NCI-H2081 treated with DMSO at 0.1 percent for 48 hours (cell line): ENCODE results near the gene MYL3.
A peak's percentile ranks its signal among the peaks of the same experiment; 100 is the strongest.
"Not testable (repeated sequence)": the region's sequence is repeated elsewhere in the genome, so short reads cannot be mapped to it uniquely, and the experiment has no call there.

ENCODE experiments used
- DNase-seq: peaks from one replicate; lab custom pipeline; 2025; lab: John Stamatoyannopoulos, UW

Gene MYL3

DNA sequence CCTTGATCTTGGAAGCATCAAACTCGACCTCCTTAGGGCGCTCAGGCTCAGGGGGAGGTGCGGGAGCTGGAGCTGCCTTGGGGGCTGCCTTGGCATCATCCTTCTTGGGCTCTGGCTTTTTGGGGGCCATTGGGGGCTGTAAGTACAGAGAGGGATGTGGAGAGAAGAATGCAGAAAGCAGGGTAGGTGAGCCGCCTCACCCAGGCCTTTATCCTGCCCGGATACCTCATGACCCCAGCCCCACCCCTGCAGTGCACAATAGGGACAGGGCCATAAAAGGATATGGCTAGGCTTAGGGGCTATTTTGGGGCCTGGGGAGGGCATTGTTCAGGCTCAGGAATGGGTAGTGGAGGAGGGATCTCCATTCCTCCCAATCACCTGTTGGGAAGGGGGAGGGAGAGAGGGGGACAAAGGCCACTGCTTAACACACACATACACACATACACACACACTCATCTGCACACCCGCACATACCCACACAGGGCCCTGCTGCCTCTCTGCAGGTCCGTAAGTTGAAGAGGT, at the start of gene MYL3:
Gene MYL3 (minus strand): TSS at position 184 of the 522 bp plus-strand sequence. CDS start 54 bp downstream, at position 130.
- DNase-seq = no peak

DNA sequence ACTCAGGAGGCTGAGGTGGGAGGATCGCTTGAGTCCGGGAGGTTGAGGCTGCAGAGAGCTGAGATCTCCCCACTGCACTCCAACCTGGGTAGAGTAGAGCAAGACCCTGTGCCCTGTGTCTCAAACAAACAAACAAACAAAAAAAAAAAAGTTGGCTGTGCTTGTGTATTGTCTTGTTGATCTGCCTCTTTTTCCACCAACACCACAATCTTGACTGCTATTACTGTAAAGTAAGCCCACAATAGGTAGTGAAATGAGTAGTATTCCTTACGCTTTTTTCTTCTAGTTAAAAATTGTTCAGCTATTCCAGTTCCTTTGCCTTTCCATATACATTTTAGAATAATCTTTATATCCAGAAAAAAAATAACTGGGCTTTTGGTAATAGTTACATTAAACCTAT, 49.7 kb upstream of the MYL3 start:
- DNase-seq = no peak

DNA sequence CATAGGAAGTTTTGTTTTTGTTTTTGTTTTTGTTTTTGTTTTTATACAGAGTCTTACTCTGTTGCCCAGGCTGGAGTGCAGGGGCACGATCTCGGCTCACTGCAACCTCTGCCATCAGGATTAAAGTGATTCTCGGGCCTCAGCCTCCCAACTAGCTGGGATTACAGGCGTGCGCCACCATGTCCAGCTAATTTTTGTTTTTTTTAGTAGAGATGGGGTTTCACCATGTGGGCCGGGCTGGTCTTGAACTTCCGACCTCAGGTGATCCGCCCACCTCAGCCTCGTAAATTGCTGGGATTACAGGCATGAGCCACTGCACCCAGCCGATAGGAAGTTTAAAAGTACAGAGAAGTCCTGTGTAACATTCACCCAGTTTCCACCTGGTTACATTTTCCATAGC, 47.7 kb upstream of the MYL3 start:
- not testable (repeated sequence) for DNase-seq

DNA sequence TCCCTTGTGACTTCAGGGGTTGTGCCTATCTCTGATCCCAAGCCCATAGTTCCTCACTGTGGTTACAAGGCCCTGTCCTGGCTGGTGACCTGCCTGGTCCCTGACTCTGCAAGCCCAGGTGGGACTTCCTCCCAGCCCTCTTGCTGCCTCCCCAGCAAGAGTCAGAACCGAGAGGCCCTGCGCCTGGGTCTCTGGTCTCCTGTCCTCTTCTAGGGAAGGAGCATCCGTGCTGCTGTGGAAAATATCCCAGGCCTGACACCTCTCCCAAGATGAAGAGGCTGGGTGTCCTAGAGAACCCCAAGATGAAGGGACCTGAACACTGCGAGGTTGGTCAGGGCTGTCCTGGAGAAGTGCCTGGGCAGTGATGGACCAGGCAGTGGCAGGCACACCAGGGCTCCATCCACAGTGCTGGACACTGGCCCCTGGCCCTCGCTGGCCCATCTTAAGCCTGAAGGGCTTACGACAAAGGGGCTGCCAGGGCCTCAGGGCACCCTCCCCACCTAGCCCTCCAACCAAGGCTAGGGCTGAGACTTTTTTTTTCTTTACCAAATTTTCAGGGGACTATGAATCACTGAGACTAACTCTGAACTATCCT, 47.0 kb upstream of the MYL3 start:
- no peak for DNase-seq

DNA sequence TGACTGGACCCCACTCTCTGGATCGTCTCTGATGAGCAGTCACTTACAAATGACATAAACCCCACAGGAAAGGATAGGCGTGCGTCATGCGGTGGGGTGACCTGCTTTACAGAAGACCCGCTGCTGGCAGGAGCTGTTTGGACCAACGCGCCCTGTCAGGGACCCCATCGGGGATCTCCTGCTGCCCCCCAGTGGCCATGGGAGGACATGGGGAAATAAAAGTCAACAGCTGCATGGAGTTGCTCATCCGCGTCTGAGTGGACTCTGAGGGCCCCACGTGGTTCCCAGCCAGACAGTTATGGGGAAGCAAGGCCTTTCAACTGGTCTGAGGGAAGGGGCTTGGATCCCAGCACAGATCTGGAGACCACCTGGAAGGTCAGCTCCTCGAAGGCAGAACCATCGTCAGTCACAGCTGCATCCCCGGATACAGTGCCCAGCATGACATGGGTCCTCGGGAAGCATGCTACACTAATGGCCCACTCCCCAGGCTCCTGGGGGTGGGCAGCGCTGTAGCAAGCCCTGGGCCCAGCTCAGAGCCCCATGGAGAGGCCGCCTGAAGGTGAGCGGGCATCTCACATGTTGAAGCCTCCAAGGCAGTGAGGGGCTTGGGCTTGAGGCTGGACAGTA, 46.4 kb upstream of the MYL3 start:
- DNase-seq = peak; percentile 11

DNA sequence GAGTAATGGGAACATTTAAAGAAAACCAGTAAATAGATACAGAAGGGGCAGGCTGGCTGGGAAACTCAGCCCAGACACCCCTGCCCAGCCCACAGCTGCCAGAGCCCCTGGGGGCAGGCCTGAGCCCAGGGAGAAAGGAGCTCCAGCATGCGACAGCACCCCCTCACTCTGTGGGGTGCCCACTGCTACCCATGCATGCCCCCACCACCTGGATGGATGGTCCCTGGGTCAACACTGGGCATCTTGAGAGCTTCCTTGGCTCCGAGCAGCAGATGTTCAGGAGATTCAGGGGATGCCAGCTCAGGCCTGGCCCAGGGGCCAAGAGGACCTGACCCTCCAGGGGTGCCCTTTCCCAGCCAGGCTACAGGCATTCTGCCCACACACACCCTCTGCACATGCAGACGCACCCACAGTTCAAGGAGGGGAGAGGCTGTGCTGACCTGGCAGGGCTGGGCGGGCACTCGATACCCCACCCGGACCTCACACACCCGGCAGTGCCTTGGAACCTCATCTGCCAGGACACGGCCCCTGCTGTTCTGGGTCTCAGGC, 45.8 kb upstream of the MYL3 start:
- no peak for DNase-seq

DNA sequence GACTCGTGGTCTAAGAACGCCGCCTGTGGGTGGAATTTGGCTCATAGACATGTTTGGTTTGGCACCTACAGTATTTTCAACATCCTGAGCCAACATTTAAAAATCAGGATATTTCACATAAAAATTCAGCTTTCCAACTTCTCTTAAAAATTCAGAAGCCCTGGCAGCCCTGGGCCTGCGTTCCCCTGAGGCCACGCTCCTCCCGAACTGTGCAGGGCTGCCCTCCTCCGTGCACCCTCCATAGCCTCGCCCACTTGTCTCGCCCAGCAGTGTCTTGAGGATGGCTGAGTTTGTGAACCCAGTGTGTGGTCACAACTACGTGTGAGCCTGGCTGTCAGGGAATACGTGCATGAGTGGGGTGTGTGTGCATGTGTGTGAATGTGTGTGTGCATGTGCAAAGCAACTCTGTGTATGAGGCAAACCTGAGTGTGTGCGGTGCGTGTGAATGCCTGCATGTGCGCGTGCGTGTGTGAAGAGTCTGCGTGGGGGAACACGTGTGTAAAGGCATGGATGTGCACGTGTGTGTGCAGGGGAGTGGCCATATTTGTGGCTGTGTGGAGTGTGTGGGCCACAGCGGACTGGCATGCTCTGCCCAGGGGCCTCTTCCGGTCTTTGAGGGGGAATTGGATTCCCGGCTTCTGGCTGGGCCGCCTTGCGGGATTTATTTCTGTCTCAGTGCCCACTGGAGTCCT, 45.2 kb upstream of the MYL3 start:
- DNase-seq = no peak

DNA sequence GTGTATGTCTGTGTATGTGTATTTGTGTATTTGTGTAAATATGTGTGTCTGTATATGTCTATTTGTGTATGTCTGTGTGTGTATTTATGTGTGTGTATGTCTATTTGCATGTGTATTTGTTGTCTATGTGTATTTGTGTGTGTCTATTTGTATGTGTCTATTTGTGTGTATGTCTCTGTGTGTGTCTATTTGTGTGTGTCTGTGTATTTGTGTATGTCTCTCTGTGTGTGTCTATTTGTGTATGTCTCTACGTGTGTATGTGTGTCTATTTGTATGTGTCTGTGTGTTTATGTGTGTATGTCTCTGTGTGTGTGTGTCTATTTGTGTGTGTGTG, 44.7 kb upstream of the MYL3 start:
- DNase-seq = no peak

DNA sequence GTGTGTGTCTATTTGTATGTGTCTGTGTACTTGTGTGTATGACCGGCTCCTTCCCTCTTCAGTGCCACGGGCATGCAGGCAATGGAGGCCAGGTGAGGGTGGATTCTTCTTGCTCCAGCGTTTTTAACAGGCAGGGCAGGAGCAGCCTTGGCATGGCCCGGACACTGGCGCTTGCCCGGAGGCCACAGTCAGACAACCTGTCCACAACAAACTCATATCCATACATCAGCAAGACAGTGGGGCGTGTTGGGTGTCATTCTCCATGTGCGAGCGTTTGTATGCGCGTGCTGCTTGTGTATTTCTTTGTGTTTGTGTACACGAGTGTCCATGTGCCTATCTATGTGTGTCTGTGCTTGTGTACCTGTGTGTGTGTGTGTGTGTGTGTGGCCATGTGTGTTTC, 44.0 kb upstream of the MYL3 start:
- no peak for DNase-seq

DNA sequence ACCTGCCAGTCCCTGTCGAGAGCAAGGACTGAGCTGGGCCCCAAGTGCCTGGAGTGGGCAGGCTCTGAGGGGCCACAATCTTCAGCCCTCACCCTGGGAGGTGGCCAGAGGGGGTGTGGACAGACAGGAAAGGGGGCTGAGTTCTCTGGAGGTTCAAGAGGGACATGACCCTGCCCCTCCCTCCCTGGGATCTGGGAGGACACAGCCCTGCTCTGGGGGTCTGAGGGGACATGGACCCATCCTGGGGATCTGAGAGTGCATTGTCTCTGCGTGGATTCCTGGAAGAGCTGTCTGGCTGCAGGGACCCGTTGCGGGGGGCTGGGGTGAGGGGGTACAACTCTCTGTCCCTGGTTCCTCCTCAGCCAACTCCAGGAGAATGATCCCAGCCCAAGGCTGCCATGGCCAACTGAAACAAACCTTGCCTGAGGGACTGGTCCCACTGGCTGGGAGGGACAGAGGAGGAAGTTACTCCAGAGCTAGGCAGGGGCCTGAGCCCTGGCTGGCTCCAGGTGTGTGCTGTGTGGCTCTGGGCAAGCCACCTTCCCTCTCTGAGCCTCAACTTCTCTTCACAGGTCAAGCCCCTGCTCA, 43.3 kb upstream of the MYL3 start:
- no peak for DNase-seq

DNA sequence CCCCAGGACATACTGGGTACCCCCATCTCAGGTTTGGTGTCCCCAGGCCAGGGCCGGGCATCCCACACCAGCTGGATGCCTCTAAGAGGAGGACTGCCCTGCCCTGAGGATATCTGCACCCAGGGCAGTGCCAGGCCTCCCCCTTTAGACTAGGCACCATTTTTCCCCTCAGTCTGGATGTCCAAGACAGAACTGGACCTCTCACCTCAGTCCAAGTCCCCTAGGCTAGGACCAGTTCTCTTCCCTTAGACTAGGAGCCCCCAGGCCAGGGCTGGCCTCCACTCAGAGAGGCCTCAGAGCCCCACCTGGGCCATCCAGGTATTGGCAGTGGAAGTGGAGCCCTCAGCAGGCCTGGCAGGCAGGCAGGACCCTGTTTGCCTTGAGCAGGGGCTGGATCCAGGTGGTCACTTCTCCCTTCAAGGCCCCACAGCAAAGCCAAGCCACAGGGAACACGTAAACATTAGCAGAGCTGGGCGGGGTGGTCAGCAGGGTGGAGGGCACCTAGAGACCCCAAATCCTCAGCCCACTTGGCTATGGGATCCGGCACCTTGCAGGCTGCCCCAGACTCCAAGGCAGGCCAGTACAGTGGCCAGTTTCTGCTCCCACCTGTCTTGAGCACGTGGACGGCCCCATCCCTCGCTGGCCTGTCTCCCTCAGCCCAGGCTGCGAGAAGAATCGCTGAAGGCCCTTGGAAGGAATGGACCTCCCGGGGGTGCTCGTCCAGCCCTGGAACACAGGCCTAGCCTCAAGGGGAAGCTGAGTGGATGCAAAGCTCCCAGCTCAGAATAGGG, 42.6 kb upstream of the MYL3 start:
- DNase-seq = no peak

DNA sequence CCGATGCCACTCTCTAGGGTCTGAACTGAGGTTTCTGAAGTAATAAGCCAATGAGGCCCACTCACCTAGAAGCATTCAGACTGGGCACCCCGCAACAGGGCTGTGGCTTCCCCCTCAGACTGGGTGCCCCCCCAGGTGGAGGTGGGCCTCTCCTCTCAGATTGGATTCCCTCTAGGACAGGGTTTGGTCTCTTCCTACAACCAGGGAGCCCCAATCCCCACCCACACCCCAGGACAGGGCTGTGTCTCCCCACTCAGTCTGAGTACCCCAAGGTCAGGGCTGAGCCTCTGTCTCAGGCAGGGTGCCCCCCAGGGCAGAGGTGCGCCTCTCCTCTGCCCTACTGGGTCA, 41.9 kb upstream of the MYL3 start:
- no peak for DNase-seq

DNA sequence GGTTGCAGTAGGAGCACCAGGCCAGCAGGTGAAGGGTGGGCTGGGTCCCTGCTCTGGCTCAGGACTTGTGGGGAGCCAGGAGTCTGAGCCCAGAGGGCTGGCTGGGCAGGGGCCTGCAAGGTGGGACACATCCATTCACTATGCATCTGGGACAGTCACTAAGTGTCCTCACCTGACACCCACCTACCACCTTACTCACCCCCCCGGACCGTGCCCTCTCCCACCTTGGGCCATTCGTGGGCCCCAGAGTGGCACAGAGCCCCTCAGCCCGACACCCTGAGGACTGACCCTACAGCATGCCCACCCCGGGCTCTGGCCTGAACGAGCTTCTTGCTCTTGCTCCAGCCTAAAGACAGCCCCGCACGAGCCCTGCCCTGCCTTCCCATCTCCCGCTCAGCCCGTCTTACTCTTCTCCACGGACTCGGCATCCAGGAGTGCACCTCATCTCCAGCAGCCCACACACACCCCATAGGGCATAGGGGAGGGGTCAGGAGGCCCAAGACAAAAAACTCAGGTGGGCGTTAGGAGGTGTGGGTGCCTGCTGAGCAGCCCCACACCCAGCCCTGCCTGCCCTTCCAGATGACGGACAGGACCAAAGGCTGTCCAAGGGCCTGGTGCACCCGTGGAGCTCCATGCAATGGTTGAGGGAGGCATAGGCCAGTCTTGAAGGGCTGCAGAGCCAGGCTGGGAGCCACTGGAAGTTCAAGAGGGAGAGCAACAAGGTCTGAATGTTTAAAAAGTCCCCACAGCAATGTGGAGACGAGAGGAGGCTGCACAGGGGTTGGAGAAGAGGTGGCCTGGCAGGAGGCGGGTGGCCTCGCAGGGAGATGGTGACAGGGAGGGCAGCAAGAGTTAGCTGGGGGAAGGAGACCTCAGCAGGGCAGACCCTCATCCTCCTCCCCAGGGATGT, 41.3 kb upstream of the MYL3 start:
- no peak for DNase-seq

DNA sequence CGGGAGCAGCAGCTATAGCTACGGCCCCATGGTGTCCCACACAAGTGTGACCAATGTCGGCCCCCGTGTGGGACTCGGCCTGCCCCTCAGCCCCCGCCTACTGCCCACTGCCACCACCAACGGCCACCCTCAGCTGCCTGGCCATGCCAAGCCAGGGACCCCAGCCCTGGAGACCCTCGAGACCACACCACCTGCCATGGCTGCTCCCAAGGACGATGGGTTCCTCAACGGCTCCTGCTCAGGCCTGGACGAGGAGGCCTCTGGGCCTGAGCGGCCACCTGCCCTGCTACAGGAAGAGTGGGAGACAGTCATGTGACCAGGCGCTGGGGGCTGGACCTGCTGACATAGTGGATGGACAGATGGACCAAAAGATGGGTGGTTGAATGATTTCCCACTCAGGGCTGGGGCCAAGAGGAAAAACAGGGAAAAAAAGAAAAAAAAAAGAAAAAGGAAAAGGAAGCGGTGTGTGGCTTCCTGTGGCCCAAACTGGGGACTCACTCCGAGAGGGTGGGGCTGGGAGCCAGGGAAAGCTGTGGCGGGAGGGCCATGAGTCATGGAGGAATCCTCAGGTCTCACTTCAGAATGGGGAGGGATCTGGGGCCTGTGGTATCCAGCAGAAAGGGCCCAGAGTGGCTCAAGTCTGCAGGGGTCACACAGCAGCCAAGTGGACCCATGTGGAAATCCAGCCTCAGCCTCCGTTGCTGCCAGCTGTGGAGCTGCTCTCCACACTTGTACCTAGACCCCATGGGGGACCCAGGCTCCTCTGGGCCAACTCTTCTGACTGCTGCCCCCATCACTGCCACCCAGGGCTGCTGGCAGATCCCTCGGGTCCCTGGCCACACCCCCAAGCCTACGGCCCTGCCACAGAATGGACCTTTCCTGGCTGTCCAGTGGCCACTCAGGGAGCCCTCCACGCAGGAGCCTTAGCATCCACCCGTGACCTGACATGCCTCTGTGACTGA, 40.4 kb upstream of the MYL3 start:
- no peak for DNase-seq

DNA sequence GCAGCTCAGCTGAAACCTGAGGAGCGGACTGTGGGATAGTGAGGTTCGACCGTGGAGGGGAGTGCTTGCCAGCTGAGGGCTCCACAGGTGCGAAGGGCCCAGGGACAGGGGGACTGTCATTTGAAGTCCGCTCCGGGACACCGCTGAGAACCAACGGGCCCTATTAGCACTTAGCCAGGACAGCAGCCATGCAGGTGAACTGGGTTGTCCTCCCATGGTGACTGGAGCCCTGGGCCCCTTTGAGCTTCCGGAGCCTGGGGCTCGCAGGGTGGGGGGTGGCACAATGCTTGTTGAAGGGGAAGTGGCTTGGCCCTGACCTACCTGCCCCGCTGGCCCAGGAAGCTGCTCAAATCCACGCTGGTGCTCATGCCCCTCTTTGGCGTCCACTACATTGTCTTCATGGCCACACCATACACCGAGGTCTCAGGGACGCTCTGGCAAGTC, 39.0 kb upstream of the MYL3 start:
- no peak for DNase-seq

DNA sequence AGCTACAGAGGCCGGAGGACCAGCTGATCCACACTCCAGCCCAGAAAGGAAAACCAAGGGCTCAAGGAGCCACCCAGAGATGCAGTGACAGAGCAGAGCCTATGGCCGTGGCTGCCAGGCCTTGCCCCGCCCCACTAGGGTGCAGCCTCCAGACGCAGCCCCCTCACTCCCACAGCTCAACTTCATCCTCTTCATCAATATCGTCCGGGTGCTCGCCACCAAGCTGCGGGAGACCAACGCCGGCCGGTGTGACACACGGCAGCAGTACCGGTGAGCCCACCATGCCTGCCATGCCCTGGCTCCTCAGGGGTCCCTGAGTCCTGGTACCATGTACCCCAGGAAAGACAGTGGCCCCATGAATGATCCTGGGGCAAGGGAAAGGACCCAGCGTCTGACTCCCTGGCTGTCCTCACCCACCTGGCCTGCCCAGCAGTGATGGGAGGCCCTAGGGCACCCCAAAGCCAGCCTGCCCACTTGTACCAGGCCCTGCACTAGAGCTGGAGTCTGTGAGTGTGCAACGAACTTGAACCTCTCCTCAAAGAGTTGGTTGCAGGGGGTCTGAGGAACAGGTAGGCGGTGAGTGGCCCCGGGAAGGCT, 38.4 kb upstream of the MYL3 start:
- no peak for DNase-seq

DNA sequence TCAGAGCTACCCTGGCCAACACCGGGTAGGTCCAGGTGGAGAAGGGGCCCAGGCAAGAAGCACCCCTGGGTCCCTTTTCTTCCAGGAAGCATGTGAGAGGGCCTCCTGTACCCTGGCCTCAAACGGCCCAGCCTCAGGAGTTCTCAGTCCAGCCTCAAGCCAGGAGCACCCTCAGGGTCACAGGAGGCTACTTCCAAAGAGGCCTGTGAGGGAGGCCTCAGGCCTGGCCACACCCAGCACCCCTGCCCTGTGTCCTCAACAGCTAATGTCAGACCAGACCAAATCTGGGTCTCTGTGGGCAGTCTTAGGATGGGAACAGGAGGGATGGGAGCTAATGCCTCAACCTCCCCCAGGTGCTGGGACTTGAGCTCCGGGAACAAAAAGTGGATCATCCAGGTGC, 37.8 kb upstream of the MYL3 start:
- no peak for DNase-seq

DNA sequence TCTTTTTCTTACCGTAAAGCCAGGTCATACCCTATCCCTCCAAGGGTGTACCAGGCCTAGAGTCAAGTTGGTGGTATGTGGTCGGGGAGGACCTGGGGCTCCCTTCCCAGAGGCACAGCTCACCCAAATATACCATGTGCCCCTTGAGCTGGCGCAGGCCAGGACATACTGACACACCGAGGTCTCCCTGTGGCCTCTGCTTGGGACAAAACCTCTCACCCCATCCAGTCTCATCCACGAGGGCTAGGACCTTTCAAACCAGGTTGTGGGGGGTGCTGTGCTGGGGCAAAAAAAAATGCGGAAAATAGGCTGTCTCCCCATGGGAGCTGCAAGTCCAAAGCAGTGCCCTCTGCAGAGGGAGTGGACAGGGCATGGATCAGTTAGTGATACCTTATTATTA, 37.1 kb upstream of the MYL3 start:
- DNase-seq = no peak

DNA sequence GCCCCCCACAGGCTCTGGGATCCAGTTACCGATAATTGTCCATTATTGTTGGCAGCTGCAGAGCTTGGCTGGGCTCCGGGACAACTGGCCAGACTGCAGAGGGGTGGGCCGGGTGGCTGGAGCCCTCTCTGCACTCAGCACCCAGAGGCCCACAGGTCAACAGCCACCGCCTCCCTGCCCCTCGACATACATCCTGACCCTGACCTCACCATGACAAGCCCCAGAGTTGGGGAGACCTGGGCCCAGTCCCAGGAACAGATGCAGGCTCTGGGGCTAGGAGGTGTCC, 36.7 kb upstream of the MYL3 start:
- no peak for DNase-seq
